HG03108 (cell line): ENCODE data around the gene USPL1.
"Not testable (repeated sequence)": the region's sequence is repeated elsewhere in the genome, so short reads cannot be mapped to it uniquely, and the experiment has no call there.

Source experiments
- ATAC-seq: cut with Tn5 transposase; IDR thresholded peaks from one replicate; pipeline ENCODE4 v1.9.1; 2021; ENCODE audit warnings: moderate library complexity; ENCODE audit not compliant: unreplicated experiment

The USPL1 gene

GRCh38 chr13:30615866-30616541 lies 1.7 kb upstream of the USPL1 start:
- ATAC-seq, result no peak

GRCh38 chr13:30616927-30617314 lies 799 bp upstream of the USPL1 start:
- peak; percentile 28 for ATAC-seq

- no peak for ATAC-seq
Measured at GRCh38 chr13:30618186-30618929, 638 bp downstream of the USPL1 start.

GRCh38 chr13:30618930-30619279 lies 1.2 kb downstream of the USPL1 start:
- ATAC-seq, result no peak

- no peak for ATAC-seq
Measured at GRCh38 chr13:30619731-30620130, 2.0 kb downstream of the USPL1 start.

- ATAC-seq, result no peak
Measured at GRCh38 chr13:30620941-30621340, 3.2 kb downstream of the USPL1 start.

GRCh38 chr13:30622551-30622950 lies 4.8 kb downstream of the USPL1 start:
- no peak for ATAC-seq

GRCh38 chr13:30623392-30623791 lies 5.7 kb downstream of the USPL1 start:
- no peak for ATAC-seq

- no peak for ATAC-seq
Measured at GRCh38 chr13:30624630-30625029, 6.9 kb downstream of the USPL1 start.

- ATAC-seq, result no peak
Measured at GRCh38 chr13:30629527-30629926, 11.8 kb downstream of the USPL1 start.

- no peak for ATAC-seq
Measured at GRCh38 chr13:30633861-30634260, 16.1 kb downstream of the USPL1 start.

GRCh38 chr13:30634838-30635237 lies 17.1 kb downstream of the USPL1 start:
- no peak for ATAC-seq

GRCh38 chr13:30638301-30638700 lies 20.6 kb downstream of the USPL1 start:
- ATAC-seq, result no peak

GRCh38 chr13:30639671-30640070 lies 22.0 kb downstream of the USPL1 start:
- no peak for ATAC-seq

- ATAC-seq, result not testable (repeated sequence)
Measured at GRCh38 chr13:30641173-30641572, 23.5 kb downstream of the USPL1 start.

- ATAC-seq, result no peak
Measured at GRCh38 chr13:30645629-30646028, 27.9 kb downstream of the USPL1 start.

- ATAC-seq, result no peak
Measured at GRCh38 chr13:30647420-30647819, 29.7 kb downstream of the USPL1 start.

- ATAC-seq, result no peak
Measured at GRCh38 chr13:30647824-30648521, 30.3 kb downstream of the USPL1 start.

- ATAC-seq, result no peak
Measured at GRCh38 chr13:30648522-30649012, 30.8 kb downstream of the USPL1 start.

GRCh38 chr13:30651648-30652047 lies 33.9 kb downstream of the USPL1 start:
- ATAC-seq, result not testable (repeated sequence)

GRCh38 chr13:30652746-30653386 lies 35.1 kb downstream of the USPL1 start:
- no peak for ATAC-seq
